OCI-LY1 (cell line): ENCODE data around the gene DGKB.

Experiments
- EZH2 ChIP-seq: fragments of 200-600 bp; sonication (generic), shearing (Covaris generic); IDR thresholded peaks from 2 replicates; pipeline ENCODE4 v1.8.0; 2017; ENCODE audit warnings: borderline replicate concordance, mixed run types, mild to moderate bottlenecking, antibody characterized with exemption, low read length, moderate library complexity, mixed read lengths
- TF ChIP-seq, protein P1 (sequence below): fragments of 200-600 bp; sonication (generic), shearing (Covaris generic); IDR thresholded peaks from 2 replicates; pipeline ENCODE4 v1.5.1; 2017; ENCODE audit warnings: mild to moderate bottlenecking, antibody characterized with exemption, low read length, moderate library complexity, mixed read lengths

DNA sequence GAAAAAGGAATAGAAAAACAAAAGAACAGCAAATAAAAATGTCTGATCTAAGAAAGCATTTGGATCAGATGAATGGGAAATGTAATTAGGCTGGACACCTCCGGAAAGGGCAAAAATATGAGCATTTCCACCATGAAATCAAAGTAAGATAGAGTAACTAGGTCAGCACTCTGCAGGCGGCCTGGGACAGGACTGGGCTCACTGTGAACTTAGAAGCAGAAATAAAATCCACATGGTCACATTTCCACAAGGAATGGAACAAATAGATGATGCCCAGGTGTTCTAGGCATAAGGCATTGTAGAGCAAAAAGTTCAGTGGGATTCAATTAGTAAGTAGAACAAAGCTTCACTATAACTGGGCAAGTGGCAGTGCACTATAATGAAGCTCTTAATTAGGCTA, 703.2 kb downstream of the DGKB start:
- TF ChIP-seq, protein P1, sequence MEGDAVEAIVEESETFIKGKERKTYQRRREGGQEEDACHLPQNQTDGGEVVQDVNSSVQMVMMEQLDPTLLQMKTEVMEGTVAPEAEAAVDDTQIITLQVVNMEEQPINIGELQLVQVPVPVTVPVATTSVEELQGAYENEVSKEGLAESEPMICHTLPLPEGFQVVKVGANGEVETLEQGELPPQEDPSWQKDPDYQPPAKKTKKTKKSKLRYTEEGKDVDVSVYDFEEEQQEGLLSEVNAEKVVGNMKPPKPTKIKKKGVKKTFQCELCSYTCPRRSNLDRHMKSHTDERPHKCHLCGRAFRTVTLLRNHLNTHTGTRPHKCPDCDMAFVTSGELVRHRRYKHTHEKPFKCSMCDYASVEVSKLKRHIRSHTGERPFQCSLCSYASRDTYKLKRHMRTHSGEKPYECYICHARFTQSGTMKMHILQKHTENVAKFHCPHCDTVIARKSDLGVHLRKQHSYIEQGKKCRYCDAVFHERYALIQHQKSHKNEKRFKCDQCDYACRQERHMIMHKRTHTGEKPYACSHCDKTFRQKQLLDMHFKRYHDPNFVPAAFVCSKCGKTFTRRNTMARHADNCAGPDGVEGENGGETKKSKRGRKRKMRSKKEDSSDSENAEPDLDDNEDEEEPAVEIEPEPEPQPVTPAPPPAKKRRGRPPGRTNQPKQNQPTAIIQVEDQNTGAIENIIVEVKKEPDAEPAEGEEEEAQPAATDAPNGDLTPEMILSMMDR: no peak
- TF ChIP-seq EZH2: no peak
